ENCODE data around the gene FBXO17.

Gene FBXO17

DNA sequence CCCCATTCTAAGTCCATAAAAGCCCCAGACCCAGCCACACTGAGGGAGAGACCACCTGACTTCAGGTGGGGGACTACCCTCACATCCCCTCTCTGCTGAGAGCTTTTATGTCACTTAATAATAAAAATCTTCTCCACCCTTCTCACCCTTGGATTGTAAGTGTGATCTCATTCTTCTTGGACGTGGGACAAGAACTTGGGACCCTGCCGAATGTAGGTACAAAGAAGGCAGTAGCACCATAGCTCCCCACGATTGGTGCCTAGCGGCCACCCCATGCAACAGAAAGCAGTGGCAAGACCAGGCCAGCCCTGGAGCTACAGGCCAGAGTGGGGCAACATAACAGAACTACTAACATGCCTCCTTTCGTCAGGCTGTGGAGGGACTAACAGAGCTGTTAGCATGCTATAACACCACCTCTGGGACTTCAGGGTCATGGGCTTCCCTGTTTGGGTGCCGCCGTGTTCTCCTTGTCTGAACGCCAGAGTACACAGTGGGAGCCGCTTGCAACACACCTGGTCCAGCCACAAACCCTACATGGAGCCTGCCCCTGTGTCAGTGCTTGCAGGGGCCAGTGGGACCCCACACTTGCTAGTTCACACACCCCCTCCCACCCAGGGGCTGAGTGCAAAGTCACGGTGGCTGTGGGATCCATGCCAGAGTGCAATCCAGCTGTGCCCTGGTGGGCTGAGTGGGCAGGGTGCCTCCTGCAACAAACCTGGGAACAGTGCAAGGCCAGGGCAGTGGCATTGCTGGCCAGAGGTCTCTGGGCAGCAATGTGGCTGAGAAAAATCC, 5.2 kb upstream of the FBXO17 start:
- Histone ChIP-seq H3K79me2 (ENCODE audit: insufficient read depth, low read length) (no peaks in the 10 kb centered on the region), H3K27me3 (ENCODE audit: insufficient read depth, low read length, poor library complexity, severe bottlenecking) (no peaks in the 10 kb centered on the region), H3K9me2 (replicated peaks; ENCODE audit: low read depth, low read length) (no peaks in the 10 kb centered on the region)

DNA sequence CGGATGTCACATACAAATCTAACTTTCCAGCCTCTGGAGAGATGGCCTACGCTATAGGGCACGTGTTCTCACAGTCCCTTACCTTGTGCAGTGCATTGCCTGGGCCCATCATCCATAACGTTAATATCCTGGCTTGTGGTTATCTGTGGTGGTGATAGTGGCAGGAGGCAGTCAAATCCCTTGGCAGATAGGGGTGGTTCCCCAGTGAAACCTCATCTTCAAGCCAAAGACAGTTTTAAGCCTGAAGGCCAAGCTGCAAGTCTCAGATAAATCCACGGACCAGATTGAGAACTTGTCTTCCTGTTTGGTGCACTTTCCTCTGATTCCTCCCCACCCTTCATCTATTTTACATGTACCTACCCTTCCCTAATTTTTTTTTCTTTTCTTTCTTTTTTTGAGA, 4.3 kb upstream of the FBXO17 start:
- no peak overlapping the region for H2AFZ ChIP-seq (ENCODE audit: low read length)
- no peaks in the 10 kb centered on the region for H4K20me1 ChIP-seq (ENCODE audit: insufficient read depth, low read length, poor library complexity, severe bottlenecking)
- H3K9ac ChIP-seq (ENCODE audit: low read depth, low read length, poor library complexity, severe bottlenecking), result no peak overlapping the region
- no peaks in the 10 kb centered on the region for H3K27me3 ChIP-seq (ENCODE audit: insufficient read depth, low read length, poor library complexity, severe bottlenecking)
- H3K4me2 ChIP-seq (ENCODE audit: low read depth, low read length, poor library complexity, severe bottlenecking), result no peak overlapping the region
- H3K4me3 ChIP-seq (ENCODE audit: low read length, poor library complexity, severe bottlenecking), result no peak overlapping the region
- peaks cover 4% of the 10 kb centered on the region; the same call in 1 of the 2 replicates for H3K9me3 ChIP-seq (ENCODE audit: insufficient read depth, low read depth, low read length)
- no peaks in the 10 kb centered on the region for H3K9me2 ChIP-seq (replicated peaks; ENCODE audit: low read depth, low read length)
- TF ChIP-seq, protein P1, sequence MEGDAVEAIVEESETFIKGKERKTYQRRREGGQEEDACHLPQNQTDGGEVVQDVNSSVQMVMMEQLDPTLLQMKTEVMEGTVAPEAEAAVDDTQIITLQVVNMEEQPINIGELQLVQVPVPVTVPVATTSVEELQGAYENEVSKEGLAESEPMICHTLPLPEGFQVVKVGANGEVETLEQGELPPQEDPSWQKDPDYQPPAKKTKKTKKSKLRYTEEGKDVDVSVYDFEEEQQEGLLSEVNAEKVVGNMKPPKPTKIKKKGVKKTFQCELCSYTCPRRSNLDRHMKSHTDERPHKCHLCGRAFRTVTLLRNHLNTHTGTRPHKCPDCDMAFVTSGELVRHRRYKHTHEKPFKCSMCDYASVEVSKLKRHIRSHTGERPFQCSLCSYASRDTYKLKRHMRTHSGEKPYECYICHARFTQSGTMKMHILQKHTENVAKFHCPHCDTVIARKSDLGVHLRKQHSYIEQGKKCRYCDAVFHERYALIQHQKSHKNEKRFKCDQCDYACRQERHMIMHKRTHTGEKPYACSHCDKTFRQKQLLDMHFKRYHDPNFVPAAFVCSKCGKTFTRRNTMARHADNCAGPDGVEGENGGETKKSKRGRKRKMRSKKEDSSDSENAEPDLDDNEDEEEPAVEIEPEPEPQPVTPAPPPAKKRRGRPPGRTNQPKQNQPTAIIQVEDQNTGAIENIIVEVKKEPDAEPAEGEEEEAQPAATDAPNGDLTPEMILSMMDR (conservative IDR thresholded peaks at IDR 0.05; ENCODE audit: low read length), result no peak
- no peak for TF ChIP-seq EZH2phosphoT487 (IDR thresholded peaks at IDR 0.05; ENCODE audit: borderline replicate concordance)
- H3F3A ChIP-seq (ENCODE audit: low read depth), result no peaks in the 10 kb centered on the region
- no peaks in the 10 kb centered on the region for H3K36me3 ChIP-seq (ENCODE audit: insufficient read depth, low read length)
- H3K79me2 ChIP-seq (ENCODE audit: insufficient read depth, low read length), result no peaks in the 10 kb centered on the region
- H3K4me1 ChIP-seq (ENCODE audit: insufficient read depth, low read length, poor library complexity, severe bottlenecking), result no peaks in the 10 kb centered on the region

More for the DNA sequence above, 5.2 kb upstream of the FBXO17 start:
- Histone ChIP-seq H3K4me1 (ENCODE audit: insufficient read depth, low read length, poor library complexity, severe bottlenecking) (no peaks in the 10 kb centered on the region), H3K36me3 (ENCODE audit: insufficient read depth, low read length) (no peaks in the 10 kb centered on the region), H3K4me2 (ENCODE audit: low read depth, low read length, poor library complexity, severe bottlenecking) (no peak overlapping the region), H4K20me1 (ENCODE audit: insufficient read depth, low read length, poor library complexity, severe bottlenecking) (no peaks in the 10 kb centered on the region), H3F3A (ENCODE audit: low read depth) (no peaks in the 10 kb centered on the region), H2AFZ (ENCODE audit: low read length) (no peak overlapping the region), H3K4me3 (ENCODE audit: low read length, poor library complexity, severe bottlenecking) (no peak overlapping the region), H3K9ac (ENCODE audit: low read depth, low read length, poor library complexity, severe bottlenecking) (no peak overlapping the region), H3K9me3 (ENCODE audit: insufficient read depth, low read depth, low read length) (peaks cover 4% of the 10 kb centered on the region; the same call in 1 of the 2 replicates)
- TF ChIP-seq, protein P1 (conservative IDR thresholded peaks at IDR 0.05; ENCODE audit: low read length), result no peak
- no peak for TF ChIP-seq EZH2phosphoT487 (IDR thresholded peaks at IDR 0.05; ENCODE audit: borderline replicate concordance)

DNA sequence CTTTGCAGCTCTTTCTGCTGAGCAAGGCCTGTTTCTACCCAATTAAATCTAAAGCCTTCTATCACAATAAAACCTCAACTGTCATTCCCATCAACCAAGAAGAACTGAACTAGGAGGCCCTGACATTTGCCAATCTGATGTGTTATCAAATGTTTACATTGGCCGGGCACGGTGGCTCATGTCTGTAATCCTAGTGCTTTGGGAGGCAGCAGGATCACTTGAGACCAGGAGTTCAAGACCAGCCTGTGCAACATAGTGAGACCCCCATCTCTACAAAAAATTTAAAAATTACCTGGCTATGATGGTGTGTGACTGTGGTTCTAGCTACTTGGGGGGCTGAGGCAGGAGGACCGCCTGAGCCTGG, 2.8 kb upstream of the FBXO17 start:
- Histone ChIP-seq H3K4me1 (ENCODE audit: insufficient read depth, low read length, poor library complexity, severe bottlenecking) (no peaks in the 10 kb centered on the region), H3K79me2 (ENCODE audit: insufficient read depth, low read length) (no peaks in the 10 kb centered on the region), H3K27me3 (ENCODE audit: insufficient read depth, low read length, poor library complexity, severe bottlenecking) (no peaks in the 10 kb centered on the region), H3F3A (ENCODE audit: low read depth) (no peaks in the 10 kb centered on the region), H3K4me3 (ENCODE audit: low read length, poor library complexity, severe bottlenecking) (no peak overlapping the region), H3K36me3 (ENCODE audit: insufficient read depth, low read length) (no peaks in the 10 kb centered on the region), H3K4me2 (ENCODE audit: low read depth, low read length, poor library complexity, severe bottlenecking) (no peak overlapping the region), H3K9me3 (ENCODE audit: insufficient read depth, low read depth, low read length) (peaks cover 4% of the 10 kb centered on the region; the same call in 1 of the 2 replicates), H4K20me1 (ENCODE audit: insufficient read depth, low read length, poor library complexity, severe bottlenecking) (no peaks in the 10 kb centered on the region), H3K9me2 (replicated peaks; ENCODE audit: low read depth, low read length) (no peaks in the 10 kb centered on the region), H3K9ac (ENCODE audit: low read depth, low read length, poor library complexity, severe bottlenecking) (no peak overlapping the region), H2AFZ (ENCODE audit: low read length) (no peak overlapping the region)
- TF ChIP-seq EZH2phosphoT487 (IDR thresholded peaks at IDR 0.05; ENCODE audit: borderline replicate concordance), result no peak
- TF ChIP-seq, protein P1 (conservative IDR thresholded peaks at IDR 0.05; ENCODE audit: low read length), result no peak
